HCT116 (cell line): ENCODE data around the gene CLIC3. TPM values are rescaled to one million over a fixed set of nuclear protein-coding genes. Genes with fewer than 3 reads are reported as not detected.

ENCODE experiments used
- ATAC-seq: fragments of 200-7000 bp; cut with Tn5 transposase; 2 replicates; pipeline ENCODE4 v1.9.1; 2020; ENCODE audit warnings: mild to moderate bottlenecking, moderate library complexity
- BruUV-seq: library from RNA; stranded (reverse); fragments of 400-500 nt; replicated peaks from 2 replicates; lab custom pipeline; 2021; lab: Mats Ljungman, UMichigan
- CTCF ChIA-PET: fragments of 300-600 bp; sonication (Branson Sonifier 250); formaldehyde crosslinking; loops from one replicate; lab custom pipeline; 2021; ENCODE audit warnings: antibody characterized with exemption; lab: Charles Lee
- POLR2A ChIA-PET: fragments of 300-600, 350-600 bp; sonication (Branson Sonifier 250); formaldehyde crosslinking; loops from one replicate; lab custom pipeline; 2021; ENCODE audit warnings: antibody characterized with exemption; lab: Charles Lee
- RAD21 ChIA-PET, 2 experiments: fragments of 300-600 bp; sonication (Branson Sonifier 250); formaldehyde crosslinking; loops; one replicate each; lab custom pipeline; 2023; ENCODE audit warnings: low total read pairs in 2 of 2; ENCODE audit not compliant: uncharacterized antibody in 2 of 2, unreplicated experiment in 2 of 2, low non-redundant PET in 1 of 2; lab: Charles Lee
- DNase-seq: peaks from one replicate; pipeline ENCODE4 v3.0.0-alpha.2; 2010; ENCODE audit warnings: low read depth, low spot score
- H2AFZ ChIP-seq: fragments of 200-600 bp; shearing (Covaris generic), sonication (generic); 2 replicates; pipeline ENCODE4 v1.6.1; 2017; ENCODE audit warnings: low read depth, mixed run types, mixed read lengths, antibody characterized with exemption, low read length; ENCODE audit not compliant: poor library complexity, severe bottlenecking
- H3K27ac ChIP-seq: 2 replicates; pipeline ENCODE4 v1.5.1; 2012; ENCODE audit warnings: low read depth, low read length
- H3K27me3 ChIP-seq: fragments of 200-600 bp; sonication (generic); 2 replicates; pipeline ENCODE4 v1.6.1; 2016; ENCODE audit warnings: mixed run types, low read length, mixed read lengths; ENCODE audit not compliant: insufficient read depth
- H3K36me3 ChIP-seq, 2 experiments: fragments of 200-500 bp in 1 of 2; fragments of 200-600 bp in 1 of 2; sonication (Bioruptor generic) in 1 of 2; sonication (generic) in 1 of 2; 2 replicates each; pipeline versions ENCODE4 v1.5.1 to v1.6.1; 2014 to 2016; ENCODE audit warnings: low read length in 2 of 2, inconsistent platforms in 1 of 2, mixed read lengths in 1 of 2, mixed run types in 1 of 2; ENCODE audit not compliant: insufficient read depth in 2 of 2, control insufficient read depth in 1 of 2
- H3K4me1 ChIP-seq, 2 experiments: fragments of 200-600 bp in 1 of 2; sonication (generic) in 1 of 2; 2 replicates each; pipeline versions ENCODE4 v1.5.1 to v1.6.1; 2012 to 2017; ENCODE audit warnings: low read length in 2 of 2, inconsistent platforms in 1 of 2, mild to moderate bottlenecking in 1 of 2, mixed read lengths in 1 of 2, mixed run types in 1 of 2, moderate library complexity in 1 of 2; ENCODE audit not compliant: insufficient read depth in 2 of 2, control insufficient read depth in 1 of 2
- H3K4me2 ChIP-seq: fragments of 200-600 bp; sonication (generic); 2 replicates; pipeline ENCODE4 v1.6.1; 2017; ENCODE audit warnings: mixed run types, low read length, mixed read lengths
- H3K4me3 ChIP-seq, 2 experiments: fragments of 200-600 bp in 1 of 2; sonication (generic) in 1 of 2; replicated peaks in 1 of 2; 2 replicates each; pipeline ENCODE4 v1.5.1; 2011 to 2016; ENCODE audit warnings: low read length in 2 of 2, control low read depth in 1 of 2, low read depth in 1 of 2, mild to moderate bottlenecking in 1 of 2, mixed read lengths in 1 of 2, mixed run types in 1 of 2
- H3K79me2 ChIP-seq: fragments of 200-600 bp; sonication (generic); 2 replicates; pipeline ENCODE4 v1.6.1; 2017; ENCODE audit warnings: mild to moderate bottlenecking, mixed run types, low read length, moderate library complexity, mixed read lengths; ENCODE audit not compliant: insufficient read depth
- H3K9ac ChIP-seq: fragments of 200-600 bp; sonication (generic); 2 replicates; pipeline ENCODE4 v1.6.1; 2016; ENCODE audit warnings: low read length, mixed read lengths
- H3K9me2 ChIP-seq: fragments of 200-600 bp; sonication (generic), shearing (Covaris generic); 2 replicates; pipeline ENCODE4 v1.6.1; 2017; ENCODE audit warnings: mixed run types, mild to moderate bottlenecking, moderate library complexity; ENCODE audit not compliant: insufficient read depth
- H3K9me3 ChIP-seq, 2 experiments: fragments of 200-500 bp in 1 of 2; fragments of 200-600 bp in 1 of 2; sonication (Bioruptor generic) in 1 of 2; sonication (generic) in 1 of 2; 2 replicates each; pipeline ENCODE4 v1.6.1; 2014 to 2017; ENCODE audit warnings: low read length in 2 of 2, mixed read lengths in 2 of 2, inconsistent platforms in 1 of 2, low read depth in 1 of 2, mild to moderate bottlenecking in 1 of 2, mixed run types in 1 of 2, moderate library complexity in 1 of 2; ENCODE audit not compliant: control insufficient read depth in 1 of 2, insufficient read depth in 1 of 2
- H4K20me1 ChIP-seq: fragments of 200-600 bp; sonication (generic), shearing (Covaris generic); 2 replicates; pipeline ENCODE4 v1.6.1; 2017; ENCODE audit warnings: mixed run types, mild to moderate bottlenecking, moderate library complexity; ENCODE audit not compliant: insufficient read depth
- CEBPB ChIP-seq: IDR thresholded peaks from 2 replicates; pipeline ENCODE4 v1.6.1; 2012; ENCODE audit warnings: low read depth
- CTCF ChIP-seq, 3 experiments: fragments of 200-600 bp in 1 of 3; sonication (generic) in 1 of 3; IDR thresholded peaks in 2 of 3; conservative IDR thresholded peaks in 1 of 3; 2 replicates each; pipeline ENCODE4 v1.5.1; 2012 to 2017; ENCODE audit warnings: low read depth in 2 of 3, low read length in 2 of 3, antibody characterized with exemption in 1 of 3, borderline replicate concordance in 1 of 3, control low read depth in 1 of 3, mild to moderate bottlenecking in 1 of 3, mixed read lengths in 1 of 3, mixed run types in 1 of 3, moderate library complexity in 1 of 3; ENCODE audit not compliant: insufficient read depth in 1 of 3
- EZH2 ChIP-seq: fragments of 200-600 bp; sonication (generic); IDR thresholded peaks from 2 replicates; pipeline ENCODE4 v1.6.1; 2017; ENCODE audit warnings: antibody characterized with exemption, mixed run types
- FOSL1 ChIP-seq: IDR thresholded peaks from 2 replicates; pipeline ENCODE4 v1.6.1; 2012; ENCODE audit warnings: low read depth
- MAX ChIP-seq: IDR thresholded peaks from 2 replicates; pipeline ENCODE4 v1.6.1; 2012
- POLR2A ChIP-seq: IDR thresholded peaks from 2 replicates; pipeline ENCODE4 v1.7.0; 2011; ENCODE audit warnings: borderline replicate concordance; ENCODE audit not compliant: insufficient read depth, insufficient read length; ENCODE audit errors: extremely low read depth
- SP1 ChIP-seq: IDR thresholded peaks from 2 replicates; pipeline ENCODE4 v1.6.1; 2012; ENCODE audit warnings: low read depth
- TCF7L2 ChIP-seq: IDR thresholded peaks from 2 replicates; pipeline ENCODE4 v1.7.0; 2011; ENCODE audit warnings: borderline replicate concordance, inconsistent platforms; ENCODE audit not compliant: insufficient read depth, insufficient read length; ENCODE audit errors: extremely low read depth
- intact Hi-C: fragments of 100-400 bp; cut with micrococcal nuclease; formaldehyde crosslinking; loops from 2 replicates; pipeline ENCODE4 v1.10.0; 2022
- total RNA-seq: library from RNA; stranded (reverse); gene quantifications from one replicate; pipeline ENCODE4 v1.2.1, GENCODE V29; 2021; ENCODE audit not compliant: unreplicated experiment

Gene CLIC3
- total RNA-seq, 1 experiment from 2014 or later: 8.4 TPM

- Histone ChIP-seq H3K36me3 (peaks cover 19 to 34% of the 10 kb centered on the region in 2 experiments; a peak in 3 of 4 replicates), H3K27ac (no peak overlapping the region), H3K4me1 (no peaks in the 10 kb centered on the region), H3K79me2 (no peaks in the 10 kb centered on the region), H3K9ac (no peak overlapping the region), H3K4me2 (no peak overlapping the region), H3K9me3 (no peaks in the 10 kb centered on the region), H4K20me1 (no peaks in the 10 kb centered on the region), H3K9me2 (no peaks in the 10 kb centered on the region), H3K27me3 (no peaks in the 10 kb centered on the region), H2AFZ (no peak overlapping the region), H3K4me3 (no peak overlapping the region)
- DNase-seq (no peak), ATAC-seq (no peak)
- no TSS peak for BruUV-seq
- ChIA-PET CTCF (no interaction called here), POLR2A (no interaction called here), RAD21 (no interaction called here)
- intact Hi-C loops: no loop called here
- TF ChIP-seq TCF7L2 (no peak), EZH2 (no peak), MAX (no peak), SP1 (no peak), CEBPB (no peak), POLR2A (no peak), CTCF (IDR thresholded peaks at IDR 0.05 in 2 of 3, conservative IDR thresholded peaks at IDR 0.05 in 1 of 3; ENCODE audit: borderline replicate concordance in 1 of 3, insufficient read depth in 1 of 3, low read depth in 2 of 3, low read length in 2 of 3) (no peak), FOSL1 (no peak)
These were observed 18.6 kb upstream of the CLIC3 start for GRCh38 chr9:137014776-137015539.
